ENCODE results near the gene COL9A3. TPM values are rescaled to one million over a fixed set of nuclear protein-coding genes. Genes with fewer than 3 reads are reported as not detected.

Gene COL9A3
- total RNA-seq, 1 donor from 2014 or later = not detected

- DNase-seq (ENCODE audit: low read depth) (no peak), FAIRE-seq (no peak)
- TF ChIP-seq CTCF (IDR thresholded peaks at IDR 0.05; ENCODE audit: insufficient read depth, low read length, severe bottlenecking) = no peak
- peaks cover 12% of the 10 kb centered on the region for H3K27me3 ChIP-seq (ENCODE audit: control insufficient read depth, insufficient read depth, low read length)
- H3K4me3 ChIP-seq (ENCODE audit: low read depth, low read length) = no peak overlapping the region
- H3K36me3 ChIP-seq (ENCODE audit: control insufficient read depth, insufficient read depth, low read length) = peaks cover 30% of the 10 kb centered on the region
Observed at GRCh38 chr20:62811320-62811719, 5.5 kb upstream of the COL9A3 start.

GRCh38 chr20:62811720-62812119 lies 5.1 kb upstream of the COL9A3 start:
- peaks cover 28% of the 10 kb centered on the region for H3K36me3 ChIP-seq (ENCODE audit: control insufficient read depth, insufficient read depth, low read length)
- no peak for DNase-seq (ENCODE audit: low read depth)
- no peak for TF ChIP-seq CTCF (IDR thresholded peaks at IDR 0.05; ENCODE audit: insufficient read depth, low read length, severe bottlenecking)
- H3K27me3 ChIP-seq (ENCODE audit: control insufficient read depth, insufficient read depth, low read length) = peaks cover 16% of the 10 kb centered on the region
- no peak for FAIRE-seq
- H3K4me3 ChIP-seq (ENCODE audit: low read depth, low read length) = no peak overlapping the region

- DNase-seq (ENCODE audit: low read depth) (no peak), FAIRE-seq (no peak)
- TF ChIP-seq CTCF (IDR thresholded peaks at IDR 0.05; ENCODE audit: insufficient read depth, low read length, severe bottlenecking) = no peak
- Histone ChIP-seq H3K36me3 (ENCODE audit: control insufficient read depth, insufficient read depth, low read length) (peaks cover 28% of the 10 kb centered on the region), H3K4me3 (ENCODE audit: low read depth, low read length) (no peak overlapping the region), H3K27me3 (ENCODE audit: control insufficient read depth, insufficient read depth, low read length) (peaks cover 17% of the 10 kb centered on the region)
Observed at GRCh38 chr20:62812181-62812906, 4.5 kb upstream of the COL9A3 start.

GRCh38 chr20:62812907-62813200 lies 4.0 kb upstream of the COL9A3 start:
- DNase-seq (ENCODE audit: low read depth) (no peak), FAIRE-seq (no peak)
- Histone ChIP-seq H3K4me3 (ENCODE audit: low read depth, low read length) (no peak overlapping the region), H3K27me3 (ENCODE audit: control insufficient read depth, insufficient read depth, low read length) (peaks cover 22% of the 10 kb centered on the region), H3K36me3 (ENCODE audit: control insufficient read depth, insufficient read depth, low read length) (peaks cover 23% of the 10 kb centered on the region)
- no peak for TF ChIP-seq CTCF (IDR thresholded peaks at IDR 0.05; ENCODE audit: insufficient read depth, low read length, severe bottlenecking)

GRCh38 chr20:62813588-62813987 lies 3.3 kb upstream of the COL9A3 start:
- no peak for TF ChIP-seq CTCF (IDR thresholded peaks at IDR 0.05; ENCODE audit: insufficient read depth, low read length, severe bottlenecking)
- Histone ChIP-seq H3K27me3 (ENCODE audit: control insufficient read depth, insufficient read depth, low read length) (peaks cover 24% of the 10 kb centered on the region), H3K36me3 (ENCODE audit: control insufficient read depth, insufficient read depth, low read length) (peaks cover 20% of the 10 kb centered on the region), H3K4me3 (ENCODE audit: low read depth, low read length) (no peak overlapping the region)
- DNase-seq (ENCODE audit: low read depth) = no peak
- no peak for FAIRE-seq

Data from bronchial epithelial cell (primary cell).